Ishikawa (cell line): Measurements from ENCODE around the gene IGFBP6.

Source experiments
- CEBPB ChIP-seq: IDR thresholded peaks from 2 replicates; pipeline ENCODE4 v1.6.1; 2012
- CREB1 ChIP-seq: IDR thresholded peaks from 2 replicates; pipeline ENCODE4 v1.6.1; 2012; ENCODE audit warnings: low read depth
- EGR1 ChIP-seq: IDR thresholded peaks from 2 replicates; pipeline ENCODE4 v1.6.1; 2012
- EP300 ChIP-seq: IDR thresholded peaks from 2 replicates; pipeline ENCODE4 v1.6.1; 2012; ENCODE audit warnings: borderline replicate concordance
- FOXM1 ChIP-seq: IDR thresholded peaks from 2 replicates; pipeline ENCODE4 v1.6.1; 2012; ENCODE audit warnings: low read depth, borderline replicate concordance
- NFIC ChIP-seq: IDR thresholded peaks from 2 replicates; pipeline ENCODE4 v1.6.1; 2012
- RAD21 ChIP-seq: IDR thresholded peaks from 2 replicates; pipeline ENCODE4 v1.6.1; 2012; ENCODE audit warnings: low read depth
- TAF1 ChIP-seq: IDR thresholded peaks from 2 replicates; pipeline ENCODE4 v1.6.1; 2012; ENCODE audit warnings: low read depth, mild to moderate bottlenecking
- TCF12 ChIP-seq: IDR thresholded peaks from 2 replicates; pipeline ENCODE4 v1.6.1; 2012; ENCODE audit warnings: low read depth
- TEAD4 ChIP-seq: IDR thresholded peaks from 2 replicates; pipeline ENCODE4 v1.6.1; 2012
- YY1 ChIP-seq: IDR thresholded peaks from 2 replicates; pipeline ENCODE4 v1.6.1; 2012; ENCODE audit warnings: low read depth
- ZBTB7A ChIP-seq: IDR thresholded peaks from 2 replicates; pipeline ENCODE4 v1.6.1; 2012; ENCODE audit warnings: low read depth
- TF ChIP-seq, protein P1 (sequence below): IDR thresholded peaks from 2 replicates; pipeline ENCODE4 v1.6.1; 2012
- TF ChIP-seq, protein P2 (sequence below): IDR thresholded peaks from 2 replicates; pipeline ENCODE4 v1.6.1; 2012
- TF ChIP-seq, protein P3 (sequence below): IDR thresholded peaks from 2 replicates; pipeline ENCODE4 v1.6.1; 2012; ENCODE audit warnings: low read depth, mild to moderate bottlenecking

The IGFBP6 gene

DNA sequence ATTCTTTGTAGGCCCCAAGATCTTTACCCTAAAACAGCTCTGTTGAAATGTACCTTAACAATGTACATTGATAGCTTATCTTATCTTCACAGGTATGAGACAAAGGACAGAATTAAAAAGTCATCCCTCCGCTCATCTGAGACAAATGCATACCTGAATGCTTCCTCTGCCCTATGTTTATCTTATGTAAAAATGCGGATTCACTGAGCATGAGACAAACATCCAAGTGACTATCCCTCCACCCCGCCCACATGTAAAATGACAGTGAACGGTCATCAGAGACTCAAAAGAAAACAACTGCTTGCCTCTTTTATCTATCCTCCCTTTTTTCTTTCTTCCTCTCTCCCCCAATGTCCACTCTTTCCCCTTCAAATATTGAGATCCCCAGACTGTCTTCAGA, 45.9 kb downstream of the IGFBP6 start:
- TF ChIP-seq, protein P1, sequence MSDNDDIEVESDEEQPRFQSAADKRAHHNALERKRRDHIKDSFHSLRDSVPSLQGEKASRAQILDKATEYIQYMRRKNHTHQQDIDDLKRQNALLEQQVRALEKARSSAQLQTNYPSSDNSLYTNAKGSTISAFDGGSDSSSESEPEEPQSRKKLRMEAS, result no peak
- TF ChIP-seq TAF1 (no peak), EP300 (no peak), FOXM1 (no peak), YY1 (no peak), CREB1 (no peak), EGR1 (no peak), ZBTB7A (no peak), TEAD4 (no peak)
- TF ChIP-seq, protein P2, sequence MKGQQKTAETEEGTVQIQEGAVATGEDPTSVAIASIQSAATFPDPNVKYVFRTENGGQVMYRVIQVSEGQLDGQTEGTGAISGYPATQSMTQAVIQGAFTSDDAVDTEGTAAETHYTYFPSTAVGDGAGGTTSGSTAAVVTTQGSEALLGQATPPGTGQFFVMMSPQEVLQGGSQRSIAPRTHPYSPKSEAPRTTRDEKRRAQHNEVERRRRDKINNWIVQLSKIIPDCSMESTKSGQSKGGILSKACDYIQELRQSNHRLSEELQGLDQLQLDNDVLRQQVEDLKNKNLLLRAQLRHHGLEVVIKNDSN, result no peak
- TF ChIP-seq, protein P3, sequence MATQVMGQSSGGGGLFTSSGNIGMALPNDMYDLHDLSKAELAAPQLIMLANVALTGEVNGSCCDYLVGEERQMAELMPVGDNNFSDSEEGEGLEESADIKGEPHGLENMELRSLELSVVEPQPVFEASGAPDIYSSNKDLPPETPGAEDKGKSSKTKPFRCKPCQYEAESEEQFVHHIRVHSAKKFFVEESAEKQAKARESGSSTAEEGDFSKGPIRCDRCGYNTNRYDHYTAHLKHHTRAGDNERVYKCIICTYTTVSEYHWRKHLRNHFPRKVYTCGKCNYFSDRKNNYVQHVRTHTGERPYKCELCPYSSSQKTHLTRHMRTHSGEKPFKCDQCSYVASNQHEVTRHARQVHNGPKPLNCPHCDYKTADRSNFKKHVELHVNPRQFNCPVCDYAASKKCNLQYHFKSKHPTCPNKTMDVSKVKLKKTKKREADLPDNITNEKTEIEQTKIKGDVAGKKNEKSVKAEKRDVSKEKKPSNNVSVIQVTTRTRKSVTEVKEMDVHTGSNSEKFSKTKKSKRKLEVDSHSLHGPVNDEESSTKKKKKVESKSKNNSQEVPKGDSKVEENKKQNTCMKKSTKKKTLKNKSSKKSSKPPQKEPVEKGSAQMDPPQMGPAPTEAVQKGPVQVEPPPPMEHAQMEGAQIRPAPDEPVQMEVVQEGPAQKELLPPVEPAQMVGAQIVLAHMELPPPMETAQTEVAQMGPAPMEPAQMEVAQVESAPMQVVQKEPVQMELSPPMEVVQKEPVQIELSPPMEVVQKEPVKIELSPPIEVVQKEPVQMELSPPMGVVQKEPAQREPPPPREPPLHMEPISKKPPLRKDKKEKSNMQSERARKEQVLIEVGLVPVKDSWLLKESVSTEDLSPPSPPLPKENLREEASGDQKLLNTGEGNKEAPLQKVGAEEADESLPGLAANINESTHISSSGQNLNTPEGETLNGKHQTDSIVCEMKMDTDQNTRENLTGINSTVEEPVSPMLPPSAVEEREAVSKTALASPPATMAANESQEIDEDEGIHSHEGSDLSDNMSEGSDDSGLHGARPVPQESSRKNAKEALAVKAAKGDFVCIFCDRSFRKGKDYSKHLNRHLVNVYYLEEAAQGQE, result no peak

DNA sequence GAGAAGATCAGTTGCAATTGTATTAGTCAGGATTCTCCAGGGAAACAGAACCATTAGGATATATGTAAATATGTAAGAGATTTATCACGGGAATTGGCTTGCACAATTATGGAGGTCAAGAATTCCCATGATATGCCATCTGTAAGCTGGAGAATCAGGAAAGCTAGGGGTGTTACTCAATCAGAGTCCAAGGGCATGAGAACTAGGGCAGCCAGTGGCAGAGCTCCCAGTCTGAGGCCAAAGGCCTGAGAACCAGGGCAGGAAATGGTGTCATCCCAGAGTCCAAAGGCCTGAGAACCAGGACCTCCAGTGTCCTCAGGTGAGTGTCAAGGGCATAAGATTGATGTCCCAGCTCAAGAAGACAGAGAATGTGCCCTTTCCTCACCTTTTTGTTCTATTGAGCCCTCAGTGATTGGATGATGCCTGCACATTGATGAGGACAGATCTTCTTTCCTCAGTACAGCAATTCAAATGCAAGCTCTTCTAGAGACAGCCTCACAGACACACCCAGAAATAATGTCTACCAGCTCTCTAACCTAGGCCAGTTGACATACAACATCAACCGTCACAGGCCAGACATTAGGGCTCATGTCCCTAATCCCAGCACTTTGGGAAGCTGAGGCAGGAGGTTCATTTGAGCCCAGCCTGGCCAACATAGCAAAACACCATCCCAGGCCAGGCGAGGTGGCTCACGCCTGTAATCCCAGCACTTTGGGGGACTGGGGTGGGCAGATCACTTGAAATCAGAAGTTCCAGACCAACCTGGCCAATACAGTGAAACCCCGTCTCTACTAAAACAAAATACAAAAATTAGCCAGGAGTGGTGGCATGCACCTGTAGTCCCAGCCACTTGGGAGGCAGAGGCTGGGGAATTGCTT, 48.2 kb downstream of the IGFBP6 start:
- TF ChIP-seq EGR1 (no peak), CREB1 (no peak), CEBPB (no peak), EP300 (no peak), FOXM1 (no peak), YY1 (no peak), RAD21 (no peak), TCF12 (no peak), TAF1 (no peak)
- TF ChIP-seq, protein P2, result no peak
- TF ChIP-seq, protein P1, result no peak

DNA sequence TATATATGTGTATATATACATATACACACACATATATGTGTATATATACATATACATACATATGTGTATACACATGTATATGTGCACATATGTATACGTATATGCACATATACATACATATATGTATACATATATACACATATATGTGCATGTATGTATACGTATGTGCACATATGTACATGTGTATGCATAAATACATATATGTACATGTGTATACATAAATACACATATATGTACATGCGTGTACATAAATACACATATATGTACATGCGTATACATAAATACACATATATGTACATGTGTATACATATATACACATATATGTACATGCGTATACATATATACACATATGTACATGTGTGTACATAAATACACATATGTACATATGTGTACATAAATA, 49.7 kb downstream of the IGFBP6 start:
- TF ChIP-seq CEBPB (no peak), CREB1 (no peak), FOXM1 (no peak), RAD21 (no peak), NFIC (no peak), EP300 (no peak), ZBTB7A (no peak), TEAD4 (no peak), YY1 (no peak)
- TF ChIP-seq, protein P1, result no peak
- TF ChIP-seq, protein P3, result no peak
- TF ChIP-seq, protein P2, result no peak

DNA sequence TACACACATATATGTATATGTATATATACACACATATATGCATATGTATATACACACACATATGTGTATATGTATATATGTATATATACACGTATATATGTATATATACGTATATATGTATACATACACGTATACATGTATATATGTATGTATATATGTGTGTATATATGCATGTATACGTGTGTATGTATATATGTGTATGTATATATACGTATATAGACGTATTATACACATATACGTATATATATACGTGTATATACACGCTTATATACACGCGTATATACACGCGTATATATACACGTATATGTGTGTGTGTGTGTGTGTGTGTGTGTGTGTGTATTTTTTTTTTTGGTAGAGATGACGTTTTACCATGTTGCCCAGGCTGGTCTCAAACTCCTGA, 50.2 kb downstream of the IGFBP6 start:
- no peak for TF ChIP-seq CEBPB
- TF ChIP-seq EGR1, result no peak
- TF ChIP-seq, protein P3, result no peak
- TF ChIP-seq TEAD4, result no peak
- TF ChIP-seq FOXM1, result no peak
- TF ChIP-seq NFIC, result no peak
- TF ChIP-seq, protein P2, result no peak
- no peak for TF ChIP-seq TAF1
- no peak for TF ChIP-seq TCF12
- TF ChIP-seq YY1, result no peak
- TF ChIP-seq ZBTB7A, result no peak
- no peak for TF ChIP-seq RAD21
- no peak for TF ChIP-seq CREB1
- no peak for TF ChIP-seq EP300
- TF ChIP-seq, protein P1, result no peak
